ENCODE measurements around the gene KCNN4. TPM values are rescaled to one million over a fixed set of nuclear protein-coding genes. Genes with fewer than 3 reads are reported as not detected.
A peak's percentile ranks its signal among the peaks of the same experiment; 100 is the strongest.

The KCNN4 gene
- total and polyA plus RNA-seq, 2 of the 13 experiments (the other 11 are each of a cell fraction or from before 2014, with no cell fraction given): 0.13 to 0.25 TPM

- TF ChIP-seq ZNF503 (CRISPR knock-in tag; IDR thresholded peaks at IDR 0.05) (no peak), HNRNPH1 (optimal IDR thresholded peaks at IDR 0.05; ENCODE audit: low read depth, low read length) (no peak), CCAR2 (optimal IDR thresholded peaks at IDR 0.05; ENCODE audit: low read depth, low read length) (no peak), ZNF20 (CRISPR knock-in tag; IDR thresholded peaks at IDR 0.05) (no peak), SNAPC2 (CRISPR knock-in tag; IDR thresholded peaks at IDR 0.05) (no peak), TCF7 (IDR thresholded peaks at IDR 0.05; ENCODE audit: low read depth) (no peak), ZZZ3 (CRISPR knock-in tag; IDR thresholded peaks at IDR 0.05; ENCODE audit: borderline replicate concordance) (peak; percentile 58; the same call in 1 of the 2 replicates), ZNF550 (CRISPR knock-in tag; IDR thresholded peaks at IDR 0.05; ENCODE audit: borderline replicate concordance) (no peak), ZC3H13 (CRISPR knock-in tag; IDR thresholded peaks at IDR 0.05) (no peak), GMEB2 (CRISPR knock-in tag; IDR thresholded peaks at IDR 0.05; ENCODE audit: low read depth) (no peak), TEAD3 (CRISPR knock-in tag; optimal IDR thresholded peaks at IDR 0.05; ENCODE audit: borderline replicate concordance) (peak; percentile 42), ARID4A (CRISPR knock-in tag; IDR thresholded peaks at IDR 0.05; ENCODE audit: borderline replicate concordance) (peak; percentile 37; the same call in 1 of the 2 replicates), CEBPG (CRISPR knock-in tag; IDR thresholded peaks at IDR 0.05) (0 out of 2 replicates have a peak, but pooled peaks have one; percentile 13)
- TF ChIP-seq, protein P1, sequence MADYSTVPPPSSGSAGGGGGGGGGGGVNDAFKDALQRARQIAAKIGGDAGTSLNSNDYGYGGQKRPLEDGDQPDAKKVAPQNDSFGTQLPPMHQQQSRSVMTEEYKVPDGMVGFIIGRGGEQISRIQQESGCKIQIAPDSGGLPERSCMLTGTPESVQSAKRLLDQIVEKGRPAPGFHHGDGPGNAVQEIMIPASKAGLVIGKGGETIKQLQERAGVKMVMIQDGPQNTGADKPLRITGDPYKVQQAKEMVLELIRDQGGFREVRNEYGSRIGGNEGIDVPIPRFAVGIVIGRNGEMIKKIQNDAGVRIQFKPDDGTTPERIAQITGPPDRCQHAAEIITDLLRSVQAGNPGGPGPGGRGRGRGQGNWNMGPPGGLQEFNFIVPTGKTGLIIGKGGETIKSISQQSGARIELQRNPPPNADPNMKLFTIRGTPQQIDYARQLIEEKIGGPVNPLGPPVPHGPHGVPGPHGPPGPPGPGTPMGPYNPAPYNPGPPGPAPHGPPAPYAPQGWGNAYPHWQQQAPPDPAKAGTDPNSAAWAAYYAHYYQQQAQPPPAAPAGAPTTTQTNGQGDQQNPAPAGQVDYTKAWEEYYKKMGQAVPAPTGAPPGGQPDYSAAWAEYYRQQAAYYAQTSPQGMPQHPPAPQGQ (CRISPR knock-in tag; IDR thresholded peaks at IDR 0.05; ENCODE audit: borderline replicate concordance): no peak
These were observed 6.5 kb downstream of the KCNN4 start (continued) for GRCh38 chr19:43774103-43774939.
